Activated naive CD4-positive, alpha-beta T cell treated with anti-CD3 and anti-CD28 coated beads, Interleukin-2, amount 50 U/mL, for 24 hours (primary cell): ENCODE measurements around the gene ANKRD12.
A peak's percentile ranks its signal among the peaks of the same experiment; 100 is the strongest.
"Not testable (repeated sequence)": the region's sequence is repeated elsewhere in the genome, so short reads cannot be mapped to it uniquely, and the experiment has no call there.

Source experiments
- H3K27ac Mint-ChIP-seq: one replicate; pipeline ENCODE4 v1.8.0; 2021; ENCODE audit warnings: mild to moderate bottlenecking, mixed read lengths
- H3K27me3 Mint-ChIP-seq: one replicate; pipeline ENCODE4 v1.8.0; 2021; ENCODE audit warnings: mixed read lengths
- H3K36me3 Mint-ChIP-seq: one replicate; pipeline ENCODE4 v1.8.0; 2021; ENCODE audit warnings: mixed read lengths
- H3K4me1 Mint-ChIP-seq: one replicate; pipeline ENCODE4 v1.8.0; 2021; ENCODE audit warnings: mixed read lengths
- H3K4me3 Mint-ChIP-seq: one replicate; pipeline ENCODE4 v1.8.0; 2021; ENCODE audit warnings: mild to moderate bottlenecking, mixed read lengths
- H3K9me3 Mint-ChIP-seq: one replicate; pipeline ENCODE4 v1.8.0; 2021; ENCODE audit warnings: mixed read lengths

Gene ANKRD12

DNA sequence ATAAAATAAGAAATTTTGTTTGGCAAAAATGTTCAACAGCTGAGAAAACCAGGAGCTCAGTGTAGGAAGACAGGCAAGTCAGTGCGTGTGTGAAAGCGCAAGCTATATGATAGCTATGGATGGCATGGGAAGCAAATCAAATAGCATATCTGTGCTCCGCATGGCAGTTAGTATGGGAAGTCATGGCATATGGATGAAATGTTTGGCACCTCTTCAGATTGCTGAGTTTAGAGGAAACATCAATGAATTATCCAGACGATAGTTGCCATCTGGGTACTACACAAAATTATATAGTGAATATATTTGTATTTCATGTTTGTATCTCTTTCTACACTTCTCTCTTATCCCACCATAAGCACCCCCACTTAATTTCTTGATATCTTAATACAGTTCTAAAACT lies 112.1 kb downstream of the ANKRD12 start:
- Mint-ChIP-seq H3K27ac (no peak overlapping the region), H3K9me3 (no peaks in the 10 kb centered on the region)

DNA sequence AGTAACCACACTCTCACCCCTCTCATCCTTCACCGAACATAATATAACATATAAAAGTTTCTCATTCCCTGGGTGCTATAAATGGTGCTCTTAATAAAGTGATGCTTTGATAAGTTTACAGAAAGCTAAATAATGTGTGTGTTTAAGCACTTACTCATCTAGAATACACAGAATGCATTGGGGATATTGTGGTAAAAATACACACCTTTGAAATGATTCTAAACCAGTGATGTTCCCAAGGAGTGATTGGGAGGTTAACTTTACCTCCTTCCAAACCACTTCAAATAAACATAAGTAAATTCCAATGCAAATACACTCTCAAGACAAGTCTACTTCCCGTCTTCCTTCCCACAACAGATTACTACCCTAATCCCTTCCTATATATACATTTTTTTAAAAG lies 112.7 kb downstream of the ANKRD12 start:
- H3K4me1 Mint-ChIP-seq: peaks cover 2% of the 10 kb centered on the region
- H3K9me3 Mint-ChIP-seq: peaks cover 2% of the 10 kb centered on the region
- H3K27ac Mint-ChIP-seq: no peak overlapping the region
- H3K27me3 Mint-ChIP-seq: no peaks in the 10 kb centered on the region
- no peak overlapping the region for H3K4me3 Mint-ChIP-seq
- H3K36me3 Mint-ChIP-seq: peaks cover 37% of the 10 kb centered on the region

More for the DNA sequence above, 112.1 kb downstream of the ANKRD12 start:
- Mint-ChIP-seq H3K27me3 (no peaks in the 10 kb centered on the region), H3K4me3 (no peak overlapping the region), H3K4me1 (no peaks in the 10 kb centered on the region), H3K36me3 (peaks cover 34% of the 10 kb centered on the region)

- Mint-ChIP-seq H3K4me3 (no peak overlapping the region), H3K27me3 (no peaks in the 10 kb centered on the region), H3K36me3 (peaks cover 44% of the 10 kb centered on the region), H3K27ac (no peak overlapping the region), H3K4me1 (peaks cover 37% of the 10 kb centered on the region), H3K9me3 (peaks cover 19% of the 10 kb centered on the region)
Measured at GRCh38 chr18:9259173-9259572, 122.6 kb downstream of the ANKRD12 start.

DNA sequence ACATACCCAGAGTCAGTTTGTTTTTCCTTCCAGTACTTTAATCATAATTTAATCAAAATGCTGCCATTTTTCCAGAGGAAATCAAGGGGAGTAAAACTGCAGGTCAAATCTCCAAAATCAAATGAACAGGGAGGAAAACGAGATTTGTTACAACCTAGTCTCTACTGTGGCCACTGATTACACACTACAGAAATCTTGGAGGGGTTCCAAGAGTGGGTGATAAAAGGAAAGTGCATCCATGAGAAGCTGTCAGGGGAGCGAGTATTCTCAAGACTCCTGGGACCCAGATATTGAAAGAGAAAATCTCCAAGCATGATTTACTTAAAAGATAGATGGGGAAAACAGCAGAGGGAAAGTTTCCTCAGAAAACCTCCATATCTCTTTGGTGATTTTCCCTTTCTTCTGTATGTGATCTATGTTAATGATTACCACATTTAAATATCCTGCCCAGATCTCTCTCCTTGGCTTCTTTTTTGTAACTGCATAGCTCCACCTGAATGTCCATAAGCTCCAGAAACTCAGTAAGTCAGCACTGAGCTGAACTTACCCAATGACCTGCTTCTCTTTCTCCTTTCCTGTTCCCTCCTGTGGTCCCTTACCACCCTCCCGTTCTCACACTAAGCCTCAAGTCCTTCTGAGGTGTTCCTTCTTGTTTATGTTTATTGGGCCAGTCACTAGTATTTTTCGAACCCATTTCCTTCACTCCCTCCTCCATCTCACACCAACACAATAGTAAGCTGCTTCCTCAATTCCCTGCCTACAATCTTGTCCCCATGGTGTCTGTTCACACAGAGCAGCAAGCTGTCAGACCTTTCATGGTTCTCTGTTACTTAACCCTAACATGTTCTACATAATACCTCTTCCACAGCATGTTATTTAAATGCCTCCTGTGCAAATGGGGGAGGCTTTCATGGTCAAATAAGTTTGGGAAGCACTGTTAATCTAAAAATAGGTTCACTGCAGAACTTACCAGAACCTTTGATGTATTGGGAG lies 124.1 kb downstream of the ANKRD12 start:
- Mint-ChIP-seq H3K9me3 (peaks cover 4% of the 10 kb centered on the region), H3K27me3 (no peaks in the 10 kb centered on the region), H3K4me3 (no peak overlapping the region), H3K36me3 (peaks cover 36% of the 10 kb centered on the region), H3K4me1 (peaks cover 25% of the 10 kb centered on the region), H3K27ac (peak overlapping the region; percentile 3)

DNA sequence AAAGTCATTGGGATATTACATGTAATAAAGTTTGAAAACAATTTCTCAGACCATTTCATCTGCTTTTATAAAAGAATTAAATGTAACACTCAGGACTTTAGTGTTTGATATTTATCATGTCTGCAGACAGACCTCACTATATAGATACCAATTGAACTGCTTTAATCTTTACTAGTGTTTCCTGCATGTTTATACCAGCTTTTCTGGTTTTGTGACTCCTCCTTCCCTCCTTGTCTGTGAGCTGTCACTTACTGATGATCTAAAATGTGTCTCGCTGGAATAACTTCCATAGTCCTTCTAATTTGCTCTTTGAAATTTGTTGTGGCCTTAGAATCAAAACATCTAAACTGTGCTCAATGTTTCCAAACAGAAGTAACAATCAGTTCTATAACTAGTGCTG lies 126.7 kb downstream of the ANKRD12 start:
- Mint-ChIP-seq H3K4me3 (no peak overlapping the region), H3K27me3 (no peaks in the 10 kb centered on the region), H3K27ac (no peak overlapping the region), H3K36me3 (peaks cover 30% of the 10 kb centered on the region), H3K4me1 (peaks cover 18% of the 10 kb centered on the region), H3K9me3 (no peaks in the 10 kb centered on the region)

DNA sequence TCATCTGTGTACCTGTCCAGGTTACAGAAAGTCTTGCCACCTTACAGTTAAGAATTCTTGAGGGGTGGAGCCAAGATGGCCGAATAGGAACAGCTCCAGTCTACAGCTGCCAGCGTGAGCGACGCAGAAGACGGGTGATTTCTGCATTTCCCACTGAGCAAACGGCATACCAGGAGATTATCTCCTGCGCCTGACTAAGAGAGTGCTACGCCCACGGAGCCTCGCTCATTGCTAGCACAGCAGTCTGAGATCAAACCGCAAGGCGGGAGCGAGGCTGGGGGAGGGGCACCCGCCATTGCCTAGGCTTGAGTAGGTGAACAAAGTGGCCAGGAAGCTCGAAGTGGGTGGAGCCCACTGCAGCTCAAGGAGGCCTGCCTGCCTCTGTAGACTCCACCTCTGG lies 128.2 kb downstream of the ANKRD12 start:
- H3K27me3 Mint-ChIP-seq, H3K4me3 Mint-ChIP-seq, H3K27ac Mint-ChIP-seq, H3K9me3 Mint-ChIP-seq: not testable (repeated sequence)
- Mint-ChIP-seq H3K4me1 (peaks cover 18% of the 10 kb centered on the region), H3K36me3 (peaks cover 28% of the 10 kb centered on the region)

DNA sequence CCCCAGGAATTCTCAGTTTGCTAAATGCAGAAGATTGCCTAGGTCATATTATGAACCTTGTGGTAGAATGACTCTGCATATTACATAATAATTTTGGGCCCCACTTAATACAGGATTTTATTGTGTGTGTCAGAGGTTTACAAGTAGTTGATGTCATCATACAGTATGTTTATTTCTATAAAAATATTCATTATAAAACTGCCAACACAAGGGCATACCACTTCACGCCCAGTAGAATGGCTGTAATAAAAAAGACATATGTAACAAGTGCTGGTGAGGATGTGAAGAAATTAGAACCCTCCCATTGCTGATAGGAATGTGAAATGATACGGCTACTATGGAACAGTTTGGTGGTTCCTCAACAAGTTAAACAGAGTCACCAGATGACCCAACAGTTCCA lies 136.6 kb downstream of the ANKRD12 start:
- Mint-ChIP-seq H3K27ac (no peak overlapping the region), H3K4me3 (no peak overlapping the region), H3K36me3 (peaks cover 27% of the 10 kb centered on the region), H3K9me3 (no peaks in the 10 kb centered on the region), H3K27me3 (no peaks in the 10 kb centered on the region), H3K4me1 (no peaks in the 10 kb centered on the region)

DNA sequence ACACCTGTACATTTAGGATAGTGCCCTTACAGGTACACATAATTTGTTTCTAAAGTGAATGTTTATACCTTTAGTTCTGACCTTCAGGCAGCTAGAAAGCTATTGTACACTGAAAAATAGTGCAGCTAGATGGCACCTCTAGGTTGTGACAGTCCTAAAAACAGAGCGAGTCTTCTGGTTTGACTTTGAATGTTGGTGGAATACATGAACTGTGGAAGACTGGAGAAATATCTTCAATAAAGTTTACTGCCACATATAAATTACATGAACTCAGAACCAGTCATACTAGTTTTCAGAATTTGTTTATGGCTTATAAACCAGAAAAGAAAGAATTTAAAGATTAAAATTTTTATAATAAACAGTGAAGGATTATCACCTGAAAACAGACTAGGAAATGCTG lies 139.3 kb downstream of the ANKRD12 start:
- H3K9me3 Mint-ChIP-seq: no peaks in the 10 kb centered on the region
- H3K4me1 Mint-ChIP-seq: no peaks in the 10 kb centered on the region
- no peaks in the 10 kb centered on the region for H3K27me3 Mint-ChIP-seq
- H3K36me3 Mint-ChIP-seq: peaks cover 28% of the 10 kb centered on the region
- H3K27ac Mint-ChIP-seq: no peak overlapping the region
- H3K4me3 Mint-ChIP-seq: no peak overlapping the region

- Mint-ChIP-seq H3K4me1 (no peaks in the 10 kb centered on the region), H3K27me3 (no peaks in the 10 kb centered on the region), H3K9me3 (no peaks in the 10 kb centered on the region), H3K27ac (no peak overlapping the region), H3K4me3 (no peak overlapping the region), H3K36me3 (peaks cover 31% of the 10 kb centered on the region)
Measured at GRCh38 chr18:9278028-9278427, 141.4 kb downstream of the ANKRD12 start.

- Mint-ChIP-seq H3K27ac (peak overlapping the region; percentile 18), H3K9me3 (no peaks in the 10 kb centered on the region), H3K27me3 (no peaks in the 10 kb centered on the region), H3K4me3 (no peak overlapping the region), H3K4me1 (no peaks in the 10 kb centered on the region), H3K36me3 (peaks cover 25% of the 10 kb centered on the region)
Measured at GRCh38 chr18:9280849-9281248, 144.3 kb downstream of the ANKRD12 start.

DNA sequence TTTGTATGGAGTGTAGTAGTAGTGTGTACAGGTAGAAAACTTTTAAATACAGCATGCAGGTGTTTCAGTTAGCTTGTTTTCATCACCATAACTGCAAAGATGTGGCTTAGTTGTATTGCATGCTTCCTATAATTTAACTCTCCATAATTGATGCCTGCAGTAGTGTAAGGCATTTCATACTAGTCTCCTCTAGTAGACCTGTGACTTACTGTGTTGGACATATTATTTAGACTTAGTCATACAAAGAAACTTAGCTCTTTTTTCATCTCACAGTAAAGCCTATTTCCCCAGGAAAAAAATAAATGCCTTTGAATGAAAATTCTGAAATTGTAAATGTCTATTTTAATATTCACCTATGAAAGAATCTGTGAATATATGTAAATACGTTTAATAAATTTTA lies 145.2 kb downstream of the ANKRD12 start:
- H3K4me1 Mint-ChIP-seq: no peaks in the 10 kb centered on the region
- H3K27ac Mint-ChIP-seq: no peak overlapping the region
- no peaks in the 10 kb centered on the region for H3K27me3 Mint-ChIP-seq
- H3K36me3 Mint-ChIP-seq: peaks cover 27% of the 10 kb centered on the region
- H3K4me3 Mint-ChIP-seq: no peak overlapping the region
- H3K9me3 Mint-ChIP-seq: peaks cover 4% of the 10 kb centered on the region

DNA sequence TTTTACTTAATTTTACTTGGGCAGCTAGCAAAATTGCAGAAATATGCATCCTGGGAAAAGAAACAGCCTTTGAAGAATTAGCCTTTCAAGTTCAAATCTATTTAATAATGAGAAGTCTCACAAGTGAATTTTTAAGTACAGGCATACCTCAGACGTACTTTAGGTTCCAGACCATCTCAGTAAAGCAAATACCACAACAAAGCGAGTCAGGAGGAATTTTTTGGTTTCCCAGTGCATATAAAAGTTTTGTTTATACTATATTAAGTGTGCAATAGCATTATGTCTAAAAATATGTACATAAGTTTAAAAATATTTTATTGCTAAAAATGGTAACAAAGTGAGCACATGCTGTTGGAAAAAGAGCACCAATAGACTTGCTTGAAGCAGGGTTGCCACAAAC lies 147.2 kb downstream of the ANKRD12 start:
- Mint-ChIP-seq H3K4me3 (no peak overlapping the region), H3K27me3 (no peaks in the 10 kb centered on the region), H3K9me3 (peaks cover 4% of the 10 kb centered on the region), H3K36me3 (peaks cover 26% of the 10 kb centered on the region), H3K4me1 (no peaks in the 10 kb centered on the region), H3K27ac (no peak overlapping the region)

GRCh38 chr18:9285604-9286003 lies 149.0 kb downstream of the ANKRD12 start:
- H3K4me3 Mint-ChIP-seq: no peak overlapping the region
- no peaks in the 10 kb centered on the region for H3K27me3 Mint-ChIP-seq
- H3K36me3 Mint-ChIP-seq: peaks cover 22% of the 10 kb centered on the region
- H3K27ac Mint-ChIP-seq: no peak overlapping the region
- H3K4me1 Mint-ChIP-seq: no peaks in the 10 kb centered on the region
- peaks cover 10% of the 10 kb centered on the region for H3K9me3 Mint-ChIP-seq

- no peak overlapping the region for H3K27ac Mint-ChIP-seq
- peaks cover 10% of the 10 kb centered on the region for H3K9me3 Mint-ChIP-seq
- no peak overlapping the region for H3K4me3 Mint-ChIP-seq
- H3K4me1 Mint-ChIP-seq: no peaks in the 10 kb centered on the region
- peaks cover 15% of the 10 kb centered on the region for H3K36me3 Mint-ChIP-seq
- H3K27me3 Mint-ChIP-seq: no peaks in the 10 kb centered on the region
Measured at GRCh38 chr18:9287036-9287435, 150.5 kb downstream of the ANKRD12 start.

- Mint-ChIP-seq H3K4me1 (no peaks in the 10 kb centered on the region), H3K36me3 (peaks cover 14% of the 10 kb centered on the region), H3K27ac (no peak overlapping the region), H3K27me3 (no peaks in the 10 kb centered on the region), H3K9me3 (peaks cover 17% of the 10 kb centered on the region), H3K4me3 (no peak overlapping the region)
Measured at GRCh38 chr18:9289698-9290097, 153.1 kb downstream of the ANKRD12 start.

GRCh38 chr18:9290156-9290555 lies 153.6 kb downstream of the ANKRD12 start:
- H3K4me1 Mint-ChIP-seq: no peaks in the 10 kb centered on the region
- no peak overlapping the region for H3K4me3 Mint-ChIP-seq
- peaks cover 17% of the 10 kb centered on the region for H3K9me3 Mint-ChIP-seq
- no peaks in the 10 kb centered on the region for H3K27me3 Mint-ChIP-seq
- H3K27ac Mint-ChIP-seq: no peak overlapping the region
- peaks cover 14% of the 10 kb centered on the region for H3K36me3 Mint-ChIP-seq
